Kidney glomerular epithelial cell (primary cell): Measurements from ENCODE around the gene OR2V1.
"Not testable (repeated sequence)": the region's sequence is repeated elsewhere in the genome, so short reads cannot be mapped to it uniquely, and the experiment has no call there.

Experiments used
- DNase-seq: peaks from one replicate; lab custom pipeline; 2025; lab: John Stamatoyannopoulos, UW

OR2V1 gene

GRCh38 chr5:181101930-181102674 lies 28.9 kb downstream of the OR2V1 start:
- DNase-seq: not testable (repeated sequence)

DNA sequence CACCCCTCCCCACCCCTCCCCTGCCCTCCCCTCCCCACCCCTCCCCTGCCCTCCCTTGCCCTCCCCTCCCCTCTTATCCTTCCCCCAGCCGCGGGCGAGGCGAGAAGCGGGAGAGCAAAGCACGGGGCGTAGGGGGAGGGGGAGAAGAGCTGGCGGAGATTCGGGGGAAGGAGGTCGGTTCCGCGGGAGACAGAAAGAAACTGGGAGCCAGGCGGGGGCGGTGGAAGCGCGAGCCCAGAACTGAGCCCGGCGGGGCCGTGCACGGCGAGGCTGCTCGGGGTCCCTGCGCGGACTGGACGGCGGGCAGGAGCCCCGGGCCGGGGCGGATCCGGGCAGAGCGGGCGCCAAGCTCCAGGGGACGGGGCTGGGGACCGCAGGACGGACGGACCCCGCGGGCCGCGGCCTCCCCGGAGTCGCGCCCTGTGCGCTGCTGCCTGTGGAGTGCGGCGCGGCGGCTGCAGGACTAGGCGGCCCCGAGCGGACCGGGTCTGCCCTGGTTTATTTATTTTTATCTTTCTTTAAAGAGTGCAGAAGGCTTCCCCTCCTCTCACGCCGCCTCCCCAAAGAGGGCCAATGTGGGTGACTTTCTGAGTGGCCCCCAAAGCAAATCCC lies 29.8 kb downstream of the OR2V1 start:
- DNase-seq: not testable (repeated sequence)

DNA sequence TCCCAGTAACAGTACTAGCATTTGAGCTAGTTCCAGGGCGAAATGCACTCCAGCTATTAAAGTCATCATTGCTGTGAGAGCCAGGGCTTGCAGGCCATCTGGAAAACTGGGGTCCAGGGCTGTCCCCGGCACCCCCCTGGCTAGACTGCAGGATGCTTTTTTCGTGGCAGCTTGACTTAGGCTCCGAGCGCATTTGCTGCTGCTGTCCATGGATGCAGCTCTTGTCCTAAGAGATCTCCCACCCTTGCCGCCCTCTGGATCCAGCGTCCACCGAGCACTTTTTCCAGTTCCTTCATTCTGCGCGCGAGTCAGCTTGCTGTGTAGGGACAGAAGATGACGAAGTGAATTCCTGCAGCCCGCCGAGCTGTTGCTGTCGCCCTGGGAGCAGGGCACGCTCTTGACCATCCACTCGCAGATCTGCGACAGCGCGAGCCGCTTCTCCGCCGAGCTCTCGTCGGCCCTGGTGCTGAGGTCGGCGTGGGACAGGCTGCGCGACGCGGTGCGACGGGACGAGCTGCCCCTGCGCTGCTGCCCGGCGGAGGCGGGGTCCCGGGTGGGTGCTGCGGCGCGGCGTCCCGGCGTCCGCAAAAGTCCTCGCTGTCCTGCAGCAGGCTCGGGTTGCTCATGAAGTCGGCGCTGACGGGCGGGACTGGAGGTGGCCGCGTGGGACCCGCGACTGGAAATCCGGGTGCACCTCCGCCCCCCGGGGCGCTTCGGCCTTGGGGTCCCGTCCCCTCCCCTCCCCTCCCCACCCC lies 30.7 kb downstream of the OR2V1 start:
- no peak for DNase-seq

- no peak for DNase-seq
These were observed 31.3 kb downstream of the OR2V1 start for GRCh38 chr5:181099602-181100086.

GRCh38 chr5:181098762-181099601 lies 32.0 kb downstream of the OR2V1 start:
- DNase-seq: no peak

DNA sequence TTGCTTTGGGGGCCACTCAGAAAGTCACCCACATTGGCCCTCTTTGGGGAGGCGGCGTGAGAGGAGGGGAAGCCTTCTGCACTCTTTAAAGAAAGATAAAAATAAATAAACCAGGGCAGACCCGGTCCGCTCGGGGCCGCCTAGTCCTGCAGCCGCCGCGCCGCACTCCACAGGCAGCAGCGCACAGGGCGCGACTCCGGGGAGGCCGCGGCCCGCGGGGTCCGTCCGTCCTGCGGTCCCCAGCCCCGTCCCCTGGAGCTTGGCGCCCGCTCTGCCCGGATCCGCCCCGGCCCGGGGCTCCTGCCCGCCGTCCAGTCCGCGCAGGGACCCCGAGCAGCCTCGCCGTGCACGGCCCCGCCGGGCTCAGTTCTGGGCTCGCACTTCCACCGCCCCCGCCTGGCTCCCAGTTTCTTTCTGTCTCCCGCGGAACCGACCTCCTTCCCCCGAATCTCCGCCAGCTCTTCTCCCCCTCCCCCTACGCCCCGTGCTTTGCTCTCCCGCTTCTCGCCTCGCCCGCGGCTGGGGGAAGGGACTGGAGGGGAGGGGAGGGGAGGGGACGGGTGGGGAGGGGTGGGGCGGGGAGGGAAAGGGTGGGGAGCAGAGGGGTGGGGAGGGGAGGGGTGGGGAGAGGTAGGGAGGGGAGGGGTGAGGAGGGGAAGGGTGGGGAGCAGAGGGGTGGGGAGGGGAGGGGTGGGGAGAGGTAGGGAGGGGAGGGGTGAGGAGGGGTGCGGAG lies 33.0 kb downstream of the OR2V1 start:
- DNase-seq: not testable (repeated sequence)

DNA sequence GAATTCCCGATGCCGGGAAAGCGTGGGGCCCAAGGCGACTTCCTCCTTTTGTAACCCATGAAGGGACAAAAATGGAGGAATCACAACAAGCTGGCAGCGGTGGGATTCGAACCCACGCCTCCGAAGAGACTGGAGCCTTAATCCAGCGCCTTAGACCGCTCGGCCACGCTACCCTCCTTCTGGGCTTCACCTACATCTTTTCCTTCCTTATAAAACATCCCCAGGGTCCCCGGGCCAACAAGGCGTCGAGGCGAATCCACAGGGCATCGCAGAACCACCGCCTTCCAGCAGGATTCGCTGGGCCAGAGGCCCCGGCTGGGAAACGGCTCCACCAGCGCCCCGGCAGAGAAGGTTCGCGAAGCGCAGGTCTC lies 33.6 kb downstream of the OR2V1 start:
- DNase-seq: not testable (repeated sequence)

DNA sequence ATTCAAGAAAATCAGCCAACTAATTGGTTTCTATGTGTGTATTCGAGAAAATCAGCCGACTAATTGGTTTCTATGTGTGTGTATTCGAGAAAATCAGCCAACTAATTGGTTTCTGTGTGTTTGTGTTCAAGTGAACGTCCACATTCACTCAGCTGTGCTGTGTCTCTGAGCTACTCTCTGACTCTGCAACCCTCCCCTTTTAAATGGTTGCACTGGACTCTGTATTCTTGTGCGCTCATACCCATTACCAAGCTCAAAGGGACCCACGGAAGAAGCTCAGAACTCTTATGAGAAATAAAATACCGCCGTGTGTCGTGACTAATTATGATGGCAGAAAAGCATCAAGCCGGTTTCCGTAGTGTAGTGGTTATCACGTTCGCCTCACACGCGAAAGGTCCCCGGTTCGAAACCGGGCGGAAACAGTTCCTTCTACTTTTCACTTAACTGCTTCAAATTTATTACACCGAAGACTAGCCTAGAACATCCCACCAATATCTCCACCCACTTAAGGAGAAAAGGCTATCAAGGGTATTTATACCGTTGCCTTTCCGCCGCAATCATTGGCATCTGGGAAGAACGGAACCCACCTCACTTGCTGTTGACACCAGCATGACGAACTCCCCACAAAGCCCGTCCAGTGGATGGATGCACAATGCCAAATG lies 34.1 kb downstream of the OR2V1 start:
- not testable (repeated sequence) for DNase-seq

GRCh38 chr5:181095162-181095561 lies 35.8 kb downstream of the OR2V1 start:
- DNase-seq: not testable (repeated sequence)

GRCh38 chr5:181092428-181092827 lies 38.5 kb downstream of the OR2V1 start:
- DNase-seq: no peak

- no peak for DNase-seq
These were observed 42.7 kb downstream of the OR2V1 start for GRCh38 chr5:181088289-181088688.

DNA sequence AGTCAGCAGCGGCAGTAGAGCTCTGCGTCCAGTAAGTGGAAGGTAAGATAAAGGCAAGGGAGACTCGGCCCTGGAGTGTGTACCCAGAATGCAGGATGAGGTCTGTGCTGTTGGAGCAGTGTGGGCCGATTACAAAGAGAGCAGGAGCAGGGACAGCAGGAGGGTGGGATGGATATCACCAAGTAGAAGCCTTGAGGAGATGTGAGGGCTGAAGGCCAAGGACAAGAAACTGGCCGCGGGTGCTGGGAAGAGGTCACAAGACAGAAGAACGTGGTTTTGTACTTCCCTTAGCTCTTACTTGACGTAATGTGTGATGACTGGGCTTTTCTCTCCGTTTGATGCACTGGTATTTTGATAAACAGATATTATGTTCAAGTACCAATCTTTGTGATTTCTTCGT lies 43.7 kb downstream of the OR2V1 start:
- DNase-seq: no peak

- no peak for DNase-seq
These were observed 44.1 kb downstream of the OR2V1 start for GRCh38 chr5:181086884-181087205.

- DNase-seq: no peak
These were observed 44.7 kb downstream of the OR2V1 start for GRCh38 chr5:181086026-181086883.

DNA sequence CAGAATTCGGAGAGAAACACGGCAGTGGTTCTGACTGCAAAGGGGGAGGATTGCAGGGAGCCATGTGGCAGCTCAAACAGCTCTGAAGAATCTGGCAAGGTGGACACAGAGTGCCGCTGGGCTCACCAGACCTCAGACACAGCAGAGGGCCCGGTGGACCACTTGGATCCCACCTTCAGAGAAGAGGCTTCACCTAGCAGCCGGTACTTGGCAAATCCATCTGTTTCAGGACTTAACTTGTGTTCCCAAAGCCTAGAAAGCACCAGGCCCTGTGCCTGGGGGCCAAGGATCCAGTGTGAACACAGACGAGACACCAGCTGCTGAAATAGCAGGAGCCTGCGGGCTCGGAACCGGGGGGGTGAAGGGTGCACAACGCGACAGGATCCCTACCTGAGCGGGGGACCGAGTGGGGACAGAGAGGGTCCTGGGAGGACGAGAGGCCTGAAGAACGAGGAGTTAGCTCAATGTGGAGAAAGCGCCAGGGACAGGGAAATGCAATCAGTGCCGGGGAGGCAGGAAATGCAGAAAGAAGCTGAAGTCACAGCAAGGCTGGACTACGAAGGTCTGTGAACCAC lies 46.3 kb downstream of the OR2V1 start:
- DNase-seq: no peak

DNA sequence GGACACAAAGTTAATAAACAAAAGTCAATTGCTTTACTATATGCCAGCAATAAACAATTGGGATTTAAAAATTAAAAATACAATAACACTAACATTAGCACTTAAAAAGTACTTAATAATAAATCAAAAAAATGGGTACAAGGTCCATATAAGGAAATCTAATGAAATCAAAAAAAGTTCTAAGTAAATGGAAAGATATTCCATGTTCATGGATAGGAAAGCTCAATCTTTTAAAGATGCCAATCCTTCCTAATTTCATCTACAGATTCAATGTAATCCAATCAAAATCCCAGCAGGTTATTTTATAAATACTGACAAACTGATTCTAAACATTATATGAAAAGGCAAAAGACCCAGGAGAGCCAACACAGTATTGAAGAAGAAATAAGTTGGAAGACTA lies 49.0 kb downstream of the OR2V1 start:
- no peak for DNase-seq

GRCh38 chr5:181076920-181077319 lies 54.0 kb downstream of the OR2V1 start:
- no peak for DNase-seq
